MM.1S (cell line): ENCODE data around the gene VASH2.

Experiments
- CTCF ChIP-seq: fragments of 300-600 bp; sonication (generic); IDR thresholded peaks from 2 replicates; pipeline ENCODE4 v1.5.1; 2016; ENCODE audit warnings: antibody characterized with exemption, low read length, mixed read lengths
- EZH2 ChIP-seq: fragments of 300-600 bp; sonication (generic); optimal IDR thresholded peaks from 2 replicates; pipeline ENCODE3; 2017; ENCODE audit warnings: low read depth, mild to moderate bottlenecking, antibody characterized with exemption, low read length, mixed read lengths
- EZH2phosphoT487 ChIP-seq: fragments of 300-600 bp; sonication (generic); IDR thresholded peaks from 2 replicates; pipeline ENCODE4 v1.6.1; 2018; ENCODE audit warnings: antibody characterized with exemption, low read length

- TF ChIP-seq CTCF (peak; percentile 22; the same call in 1 of the 2 replicates), EZH2 (no peak), EZH2phosphoT487 (no peak)
Observed at GRCh38 chr1:212915245-212916091, 34.9 kb upstream of the VASH2 start.
